Measurements from ENCODE around the gene TAF8. TPM values are rescaled to one million over a fixed set of nuclear protein-coding genes. Genes with fewer than 3 reads are reported as not detected.

TAF8 gene
- total RNA-seq, 2 experiments from 2014 or later = 44.1 TPM

DNA sequence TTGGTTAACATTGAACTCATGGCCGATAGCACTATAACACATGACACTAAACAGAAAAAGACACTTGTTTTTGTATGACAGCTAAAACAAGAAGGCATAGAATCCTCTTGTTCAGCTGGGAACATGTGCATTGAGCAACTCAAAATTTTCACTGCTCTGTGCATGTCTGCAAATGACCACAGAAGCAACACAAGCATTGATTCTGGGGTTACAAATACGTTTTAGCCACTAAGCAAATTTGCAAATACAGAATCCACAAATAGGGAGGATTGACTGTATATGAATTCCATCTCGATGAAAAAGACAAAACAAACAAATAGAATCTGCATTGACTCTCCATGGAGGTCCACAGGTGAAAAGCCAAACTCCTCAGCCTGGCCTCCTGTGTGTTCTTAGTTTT lies 60.4 kb downstream of the TAF8 start:
- no peaks in the 10 kb centered on the region for H3K4me1 Mint-ChIP-seq (ENCODE audit: low read depth)
- POLR2A ChIA-PET = no interaction called here
- CTCF ChIA-PET = no interaction called here

DNA sequence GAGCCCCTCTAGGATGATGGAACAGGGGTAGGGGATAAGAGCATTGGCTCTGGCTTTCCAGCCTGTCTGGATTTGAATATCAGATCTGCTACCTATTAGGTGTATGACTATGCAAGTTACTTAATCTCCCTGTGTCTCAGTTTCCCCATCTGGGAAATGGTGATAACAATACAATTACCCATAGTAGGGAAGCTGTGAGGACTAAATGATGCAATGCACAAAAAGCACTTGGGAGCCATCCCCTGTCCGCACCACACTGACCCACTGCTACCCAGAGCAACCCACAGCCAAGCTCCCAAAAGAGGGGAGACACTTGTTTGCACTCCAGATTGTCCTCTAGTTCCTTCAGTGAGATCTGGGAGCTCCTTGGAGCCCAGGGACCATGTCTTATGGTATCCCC lies 62.0 kb downstream of the TAF8 start:
- CTCF ChIA-PET = interaction anchor here (0.9 to 3.1 kb wide), 3 partner anchors 8 to 17 kb away, joined by 3 to 23 read pairs (median 3); no protein-coding TSS in a partner anchor
- H3K4me1 Mint-ChIP-seq (ENCODE audit: low read depth) = no peaks in the 10 kb centered on the region

More for the DNA sequence above, 60.4 kb downstream of the TAF8 start:
- H3K4me3 Mint-ChIP-seq = no peak overlapping the region
- H3K27me3 Mint-ChIP-seq (ENCODE audit: low read depth) = peaks cover 13% of the 10 kb centered on the region
- H3K27ac Mint-ChIP-seq = no peak overlapping the region
- DNase-seq (no peak), ATAC-seq (no peak)
- H3K36me3 Mint-ChIP-seq (ENCODE audit: low read depth) = no peaks in the 10 kb centered on the region
- H3K9me3 Mint-ChIP-seq (ENCODE audit: insufficient read depth) = no peaks in the 10 kb centered on the region

DNA sequence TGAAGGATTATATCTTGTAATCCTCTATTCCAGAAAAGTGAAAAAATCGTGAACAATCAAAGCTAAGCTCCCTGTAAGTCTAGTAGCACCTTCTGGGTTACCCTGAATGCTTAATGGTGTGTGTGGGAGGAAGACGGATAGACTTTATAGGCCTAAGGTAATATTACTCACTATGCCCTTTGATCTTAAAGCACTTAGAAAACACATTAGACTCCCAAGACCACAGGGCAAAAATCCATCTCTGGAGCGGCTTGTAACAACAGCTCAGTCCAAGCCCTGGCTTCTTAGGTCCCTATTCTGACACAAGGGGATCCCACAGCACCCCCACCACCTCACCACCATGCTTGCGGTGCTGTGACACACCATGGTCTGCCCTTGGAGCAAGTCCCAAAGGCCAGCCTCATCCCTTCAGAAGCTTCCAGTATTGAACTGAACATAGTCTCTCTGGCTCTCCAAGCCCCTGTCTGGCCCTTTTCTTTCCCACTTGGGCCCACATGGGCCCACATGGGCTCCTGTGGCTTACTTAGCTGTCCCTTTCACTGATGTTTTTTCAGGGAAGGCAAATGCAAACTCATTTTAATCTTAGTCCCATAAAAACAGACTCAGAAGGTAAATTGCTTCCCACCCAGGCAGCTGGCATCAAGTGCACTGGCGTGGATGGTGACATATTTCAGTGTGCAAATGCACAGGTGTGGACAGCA lies 63.8 kb downstream of the TAF8 start:
- POLR2A ChIA-PET = no interaction called here
- CTCF ChIA-PET = interaction anchor here (3.1 kb wide), 1 partner anchor 10 kb away, joined by 23 read pairs; no protein-coding TSS in a partner anchor
- Mint-ChIP-seq H3K36me3 (ENCODE audit: low read depth) (no peaks in the 10 kb centered on the region), H3K27ac (no peak overlapping the region), H3K4me1 (ENCODE audit: low read depth) (no peaks in the 10 kb centered on the region), H3K27me3 (ENCODE audit: low read depth) (peaks cover 17% of the 10 kb centered on the region), H3K4me3 (no peak overlapping the region), H3K9me3 (ENCODE audit: insufficient read depth) (no peaks in the 10 kb centered on the region)
- ATAC-seq = no peak
- no peak for DNase-seq

More for the DNA sequence above, 62.0 kb downstream of the TAF8 start:
- Mint-ChIP-seq H3K36me3 (ENCODE audit: low read depth) (no peaks in the 10 kb centered on the region), H3K27ac (no peak overlapping the region), H3K4me3 (no peak overlapping the region), H3K9me3 (ENCODE audit: insufficient read depth) (no peaks in the 10 kb centered on the region), H3K27me3 (ENCODE audit: low read depth) (peaks cover 17% of the 10 kb centered on the region)
- no peak for ATAC-seq
- POLR2A ChIA-PET = no interaction called here
- DNase-seq = no peak

DNA sequence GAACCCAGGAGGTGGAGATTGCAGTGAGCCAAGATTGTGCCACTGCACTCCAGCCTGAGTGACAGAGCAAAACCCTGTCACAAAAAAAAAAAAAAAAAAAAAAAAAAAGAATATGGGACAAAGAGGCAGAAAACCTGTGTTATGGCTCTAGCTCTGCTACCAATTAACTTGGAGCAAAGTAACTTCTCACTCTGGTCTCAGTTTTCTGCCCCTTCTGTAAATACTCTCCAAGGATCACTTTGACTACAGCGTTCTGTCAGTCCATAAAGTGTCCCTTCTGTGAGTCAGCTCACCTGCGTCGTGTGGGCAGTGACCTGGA lies 67.5 kb downstream of the TAF8 start:
- POLR2A ChIA-PET = no interaction called here
- CTCF ChIA-PET = interaction anchor here (2.8 kb wide), 1 partner anchor 13 kb away, joined by 17 read pairs; no protein-coding TSS in a partner anchor
- no peaks in the 10 kb centered on the region for H3K9me3 Mint-ChIP-seq (ENCODE audit: insufficient read depth)
- no peaks in the 10 kb centered on the region for H3K36me3 Mint-ChIP-seq (ENCODE audit: low read depth)
- H3K27ac Mint-ChIP-seq = no peak overlapping the region
- H3K4me3 Mint-ChIP-seq = no peak overlapping the region
- ATAC-seq (no peak), DNase-seq (no peak)
- H3K4me1 Mint-ChIP-seq (ENCODE audit: low read depth) = no peaks in the 10 kb centered on the region
- peaks cover 8% of the 10 kb centered on the region for H3K27me3 Mint-ChIP-seq (ENCODE audit: low read depth)

DNA sequence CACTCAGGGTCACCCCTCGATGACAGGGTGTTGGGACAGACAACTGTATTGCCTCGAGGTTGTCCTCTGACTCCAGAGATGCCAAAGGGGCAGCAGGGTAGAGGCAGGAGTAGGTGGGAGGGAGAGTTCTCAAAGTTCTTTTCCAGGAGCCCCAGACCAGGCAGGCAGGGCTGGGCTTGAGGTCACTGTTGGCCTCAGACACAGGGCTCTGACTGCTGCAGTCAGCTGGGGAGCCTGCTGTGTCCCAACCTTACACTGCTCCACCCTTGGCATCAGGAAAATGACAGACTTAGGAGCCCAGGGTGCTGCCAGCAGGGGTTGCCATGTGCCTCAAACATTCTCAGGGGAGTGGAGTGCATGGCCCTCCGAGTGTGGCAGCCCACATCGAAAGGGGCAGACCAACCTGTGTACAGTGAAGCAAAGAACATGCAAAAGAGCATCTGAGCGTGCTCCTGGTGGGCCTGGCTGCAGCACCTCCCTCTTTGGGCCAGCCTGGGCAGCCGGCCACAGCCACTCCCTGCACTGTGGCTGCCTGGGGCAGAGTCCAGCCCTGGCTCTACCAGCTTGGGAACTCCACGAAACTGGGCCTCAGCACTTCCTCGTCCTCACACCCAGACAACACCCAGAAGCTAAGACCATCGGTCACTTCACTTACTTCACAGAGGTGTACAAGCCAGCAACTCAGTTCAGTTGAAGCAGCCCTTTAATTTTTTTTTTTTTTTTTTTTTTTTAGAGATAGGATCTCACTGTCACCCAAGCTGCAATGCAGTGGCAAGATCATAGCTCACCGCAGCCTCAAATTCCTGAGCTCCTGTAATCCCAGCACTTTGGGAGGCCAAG lies 68.1 kb downstream of the TAF8 start:
- H3K4me3 Mint-ChIP-seq = no peak overlapping the region
- H3K9me3 Mint-ChIP-seq (ENCODE audit: insufficient read depth) = no peaks in the 10 kb centered on the region
- H3K36me3 Mint-ChIP-seq (ENCODE audit: low read depth) = no peaks in the 10 kb centered on the region
- no peaks in the 10 kb centered on the region for H3K4me1 Mint-ChIP-seq (ENCODE audit: low read depth)
- CTCF ChIA-PET = no interaction called here
- POLR2A ChIA-PET = no interaction called here
- peaks cover 6% of the 10 kb centered on the region for H3K27me3 Mint-ChIP-seq (ENCODE audit: low read depth)
- no peak for DNase-seq
- ATAC-seq = peak; percentile 15
- H3K27ac Mint-ChIP-seq = no peak overlapping the region

DNA sequence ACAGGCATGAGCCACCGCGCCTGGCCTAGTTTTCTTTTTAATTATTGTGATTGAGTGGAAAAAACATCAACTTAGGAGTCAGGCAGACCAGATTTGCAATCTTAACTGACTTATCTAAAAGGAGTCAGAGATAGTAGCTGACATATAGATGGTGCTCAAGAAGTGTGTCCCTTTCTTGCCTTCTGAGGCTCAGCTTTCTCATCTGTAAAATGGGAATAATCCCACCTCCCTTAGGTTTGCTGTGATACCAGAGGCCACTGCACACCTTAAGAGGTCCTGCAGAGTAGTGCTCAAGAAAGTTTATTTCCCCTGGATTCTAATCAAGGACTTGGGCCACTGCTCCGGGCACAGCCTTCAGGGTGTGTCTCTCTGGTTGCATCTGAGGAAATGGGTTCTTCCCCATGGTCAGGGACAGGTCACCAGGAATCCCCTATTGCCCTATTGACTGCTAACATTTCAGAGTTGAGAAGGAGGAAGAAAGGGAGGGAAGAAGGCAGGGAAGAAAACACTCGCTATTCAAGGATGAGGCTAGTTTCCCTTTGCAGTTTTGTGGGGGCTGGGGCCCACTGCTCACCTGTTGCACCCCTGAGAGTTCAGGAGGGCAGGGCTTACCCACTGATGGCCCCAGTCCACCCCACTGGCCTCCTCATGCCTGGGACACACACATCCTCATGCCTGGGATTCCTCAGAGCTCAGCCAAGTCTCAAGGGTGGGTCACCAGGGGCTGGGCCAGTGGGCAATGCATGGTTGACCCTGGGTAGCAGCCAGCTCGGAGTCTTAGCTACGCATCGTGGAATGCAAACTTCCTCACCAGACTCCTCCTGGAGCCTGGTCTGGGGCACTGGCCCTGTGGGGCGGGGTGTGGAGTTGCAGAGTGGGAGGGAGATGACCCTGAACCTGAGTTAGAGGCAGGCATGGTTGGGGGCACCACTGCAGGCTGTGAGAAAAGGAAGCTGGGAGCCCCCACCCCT lies 70.9 kb downstream of the TAF8 start:
- Mint-ChIP-seq H3K4me3 (no peak overlapping the region), H3K27me3 (ENCODE audit: low read depth) (peaks cover 5% of the 10 kb centered on the region), H3K36me3 (ENCODE audit: low read depth) (no peaks in the 10 kb centered on the region), H3K4me1 (ENCODE audit: low read depth) (no peaks in the 10 kb centered on the region), H3K27ac (no peak overlapping the region), H3K9me3 (ENCODE audit: insufficient read depth) (no peaks in the 10 kb centered on the region)
- ATAC-seq = no peak
- POLR2A ChIA-PET = no interaction called here
- CTCF ChIA-PET = interaction anchor here (2.6 kb wide), 1 partner anchor 17 kb away, joined by 13 read pairs; no protein-coding TSS in a partner anchor
- no peak for DNase-seq

DNA sequence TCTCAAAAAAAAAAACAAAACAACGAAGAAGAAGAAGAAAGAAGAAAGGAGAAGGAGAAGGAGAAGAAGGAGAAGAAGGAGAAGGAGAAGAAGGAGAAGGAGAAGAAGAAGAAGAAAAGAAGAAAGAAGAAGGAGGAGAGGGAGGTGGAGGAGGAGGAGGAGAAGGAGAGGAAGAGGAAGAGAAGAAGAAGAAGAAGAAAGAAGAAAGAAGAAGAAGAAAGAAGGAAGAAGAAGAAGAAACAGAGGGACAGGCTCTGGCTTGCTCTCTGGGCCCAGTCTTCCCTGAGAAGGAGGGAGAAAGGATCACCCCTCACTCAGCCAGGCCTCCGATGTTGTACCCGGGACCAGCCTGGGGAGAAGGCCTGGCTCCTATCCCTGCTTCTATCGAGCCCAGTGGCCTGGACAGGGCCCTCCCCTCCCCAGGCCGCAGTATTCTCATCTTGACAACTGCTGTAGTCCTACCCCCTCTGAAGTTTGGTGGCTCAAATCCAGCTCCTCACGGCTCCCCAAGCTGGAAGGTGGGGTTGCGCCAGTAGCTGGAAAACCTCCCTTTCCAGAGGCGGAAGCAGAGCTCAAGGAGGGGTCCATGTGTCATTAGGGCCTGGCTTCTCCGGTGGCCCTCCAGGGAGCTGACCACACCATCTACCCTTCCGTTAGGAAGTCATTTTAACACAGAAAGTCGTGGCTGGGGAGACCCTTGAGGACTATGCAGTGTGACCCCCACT lies 73.2 kb downstream of the TAF8 start:
- ATAC-seq = no peak
- H3K4me1 Mint-ChIP-seq (ENCODE audit: low read depth) = no peaks in the 10 kb centered on the region
- no peaks in the 10 kb centered on the region for H3K27me3 Mint-ChIP-seq (ENCODE audit: low read depth)
- H3K9me3 Mint-ChIP-seq (ENCODE audit: insufficient read depth) = no peaks in the 10 kb centered on the region
- H3K36me3 Mint-ChIP-seq (ENCODE audit: low read depth) = no peaks in the 10 kb centered on the region
- H3K4me3 Mint-ChIP-seq = no peak overlapping the region
- CTCF ChIA-PET = interaction anchor here (0.7 kb wide), 1 partner anchor 14 kb away, joined by 3 read pairs; no protein-coding TSS in a partner anchor
- DNase-seq = no peak
- POLR2A ChIA-PET = no interaction called here
- H3K27ac Mint-ChIP-seq = no peak overlapping the region

DNA sequence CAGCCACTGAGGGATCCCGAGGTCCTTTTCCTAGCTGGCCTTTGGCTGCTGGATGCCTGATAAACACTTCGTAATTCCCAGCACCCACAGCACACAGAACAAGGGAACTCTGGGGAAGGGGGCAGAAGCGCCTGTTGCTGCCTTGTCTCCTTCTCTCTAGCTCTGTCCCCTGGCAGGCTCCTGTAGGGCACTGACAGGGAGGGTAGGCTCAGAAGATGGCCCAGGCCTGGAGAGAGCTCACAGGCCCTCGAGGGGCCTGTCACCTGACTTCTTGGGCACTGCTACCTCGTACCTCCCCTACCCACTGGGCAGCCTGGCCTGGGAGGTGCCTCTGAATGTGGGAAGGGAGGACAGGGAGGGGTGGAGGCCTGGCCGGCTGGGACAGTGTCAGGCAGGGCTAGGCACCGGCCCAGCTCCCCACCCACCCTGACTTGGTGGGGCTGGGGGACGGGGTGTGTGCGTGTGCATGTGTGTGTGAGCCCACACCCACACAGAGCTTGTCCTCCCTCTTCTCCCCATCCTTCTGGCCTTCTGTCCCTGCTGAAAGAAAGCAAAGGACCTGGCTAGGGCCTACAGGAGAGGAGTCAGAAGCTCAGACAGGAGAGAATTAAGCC lies 74.0 kb downstream of the TAF8 start:
- ChIA-PET POLR2A (no interaction called here), CTCF (interaction anchor here (0.7 kb wide), 1 partner anchor 13 kb away, joined by 3 read pairs; no protein-coding TSS in a partner anchor)
- H3K27me3 Mint-ChIP-seq (ENCODE audit: low read depth) = no peaks in the 10 kb centered on the region
- no peaks in the 10 kb centered on the region for H3K9me3 Mint-ChIP-seq (ENCODE audit: insufficient read depth)
- no peaks in the 10 kb centered on the region for H3K4me1 Mint-ChIP-seq (ENCODE audit: low read depth)
- ATAC-seq (no peak), DNase-seq (no peak)
- H3K36me3 Mint-ChIP-seq (ENCODE audit: low read depth) = no peaks in the 10 kb centered on the region
- no peak overlapping the region for H3K27ac Mint-ChIP-seq
- no peak overlapping the region for H3K4me3 Mint-ChIP-seq

DNA sequence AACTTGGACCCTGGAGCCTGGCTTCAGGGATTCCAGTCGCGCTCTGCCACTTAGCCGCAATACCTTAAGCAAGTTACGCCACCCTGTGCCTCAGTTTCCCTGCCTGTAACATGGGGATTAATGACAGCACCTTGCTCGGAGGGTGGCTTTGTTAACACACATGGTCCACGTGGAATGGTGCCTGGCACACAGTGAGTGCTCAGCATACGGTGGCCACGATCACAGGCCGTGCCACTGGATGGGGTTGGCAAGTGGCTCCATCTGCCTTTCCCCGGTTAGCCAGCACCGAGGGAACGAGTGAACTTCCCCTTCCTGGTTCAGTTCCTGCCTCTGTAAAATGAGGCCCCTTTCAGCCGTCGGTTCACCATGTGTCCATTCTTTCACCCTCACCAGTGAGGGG lies 74.9 kb downstream of the TAF8 start:
- H3K36me3 Mint-ChIP-seq (ENCODE audit: low read depth) = no peaks in the 10 kb centered on the region
- DNase-seq (no peak), ATAC-seq (no peak)
- no peaks in the 10 kb centered on the region for H3K27me3 Mint-ChIP-seq (ENCODE audit: low read depth)
- H3K4me3 Mint-ChIP-seq = no peak overlapping the region
- H3K9me3 Mint-ChIP-seq (ENCODE audit: insufficient read depth) = no peaks in the 10 kb centered on the region
- no peak overlapping the region for H3K27ac Mint-ChIP-seq
- no peaks in the 10 kb centered on the region for H3K4me1 Mint-ChIP-seq (ENCODE audit: low read depth)
- ChIA-PET POLR2A (no interaction called here), CTCF (interaction anchor here (2.6 kb wide), 1 partner anchor 22 kb away, joined by 8 read pairs; no protein-coding TSS in a partner anchor)

DNA sequence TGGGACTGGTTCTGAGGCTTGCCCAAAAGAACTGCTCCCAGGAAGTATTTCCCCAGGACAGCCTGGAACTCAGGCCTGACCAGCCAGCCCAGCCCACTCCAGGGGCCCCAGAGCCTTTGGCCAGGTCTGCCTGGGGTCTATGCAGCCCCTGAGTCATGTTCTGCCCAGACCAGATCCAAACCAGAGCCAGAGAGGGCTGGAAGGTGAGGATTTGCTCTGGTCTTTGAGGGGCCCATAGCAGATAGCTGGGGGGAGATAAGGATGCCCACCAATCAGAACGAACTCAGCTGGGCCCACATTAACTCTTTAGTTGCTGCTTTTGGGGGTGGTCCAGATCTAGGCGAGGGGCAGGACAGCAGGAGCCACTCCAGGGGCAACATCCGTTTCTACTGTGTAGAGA lies 75.3 kb downstream of the TAF8 start:
- H3K36me3 Mint-ChIP-seq (ENCODE audit: low read depth) = no peaks in the 10 kb centered on the region
- ChIA-PET POLR2A (no interaction called here), CTCF (interaction anchor here (2.6 kb wide), 1 partner anchor 22 kb away, joined by 8 read pairs; no protein-coding TSS in a partner anchor)
- no peak overlapping the region for H3K27ac Mint-ChIP-seq
- no peaks in the 10 kb centered on the region for H3K9me3 Mint-ChIP-seq (ENCODE audit: insufficient read depth)
- H3K27me3 Mint-ChIP-seq (ENCODE audit: low read depth) = no peaks in the 10 kb centered on the region
- H3K4me1 Mint-ChIP-seq (ENCODE audit: low read depth) = no peaks in the 10 kb centered on the region
- DNase-seq = no peak
- no peak for ATAC-seq
- H3K4me3 Mint-ChIP-seq = no peak overlapping the region

Data from activated CD8-positive, alpha-beta T cell treated with anti-CD3 and anti-CD28 coated beads, Interleukin-2, amount 10 ng/mL, durations not matched to agents 7 days and 5 days (primary cell).